Panc1 (cell line): Measurements from ENCODE around the gene PPP1R7.

Experiments used
- CTCF ChIP-seq: fragments of 450-650 bp; IDR thresholded peaks from 2 replicates; pipeline ENCODE4 v1.5.1; 2017; ENCODE audit warnings: mild to moderate bottlenecking
- POLR2AphosphoS5 ChIP-seq: IDR thresholded peaks from 2 replicates; pipeline ENCODE4 v1.6.1; 2012; ENCODE audit warnings: mild to moderate bottlenecking, low read depth, low read length, moderate library complexity
- SIN3A ChIP-seq: IDR thresholded peaks from 2 replicates; pipeline ENCODE4 v1.6.1; 2012; ENCODE audit warnings: low read depth, mild to moderate bottlenecking, low read length, moderate library complexity, borderline replicate concordance; ENCODE audit not compliant: insufficient read depth

GRCh38 chr2:241187101-241187917, 37.0 kb downstream of the PPP1R7 start:
- no peak for TF ChIP-seq CTCF
- no peak for TF ChIP-seq POLR2AphosphoS5
- no peak for TF ChIP-seq SIN3A
